GM19438 (cell line): ENCODE results near the gene ISM1.
A peak's percentile ranks its signal among the peaks of the same experiment; 100 is the strongest.
"Not testable (repeated sequence)": the region's sequence is repeated elsewhere in the genome, so short reads cannot be mapped to it uniquely, and the experiment has no call there.

Experiments used
- ATAC-seq: cut with Tn5 transposase; IDR thresholded peaks from one replicate; pipeline ENCODE4 v1.9.1; 2021; ENCODE audit warnings: low read depth; ENCODE audit not compliant: unreplicated experiment

Gene ISM1

GRCh38 chr20:13221313-13221672 is 219 bp downstream of the ISM1 start:
- peak; percentile 14 for ATAC-seq

GRCh38 chr20:13221673-13222318 is 722 bp downstream of the ISM1 start:
- peak; percentile 72 for ATAC-seq

DNA sequence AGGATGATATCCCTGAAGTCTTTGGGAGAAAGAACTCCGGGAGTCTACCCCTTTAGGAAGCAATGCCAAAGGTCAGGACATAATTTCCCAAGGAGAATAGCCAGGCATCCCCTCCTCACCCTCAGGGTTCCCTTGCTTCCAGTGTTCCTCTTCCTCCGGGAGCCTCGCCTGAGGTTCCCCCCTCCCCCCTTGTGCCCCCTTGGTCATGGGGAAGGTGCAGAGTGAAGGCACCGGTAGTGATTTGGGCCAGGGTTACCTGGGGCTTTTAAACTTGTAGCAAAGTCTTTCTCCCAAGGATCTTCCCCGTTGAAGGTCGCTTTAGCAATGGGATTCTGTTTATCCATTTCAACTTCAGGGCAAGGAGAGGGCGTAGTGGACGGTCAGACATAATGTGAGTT is 1.2 kb downstream of the ISM1 start:
- ATAC-seq = no peak

- no peak for ATAC-seq
These were observed 2.9 kb downstream of the ISM1 start for GRCh38 chr20:13223736-13224520.

- no peak for ATAC-seq
These were observed 5.3 kb downstream of the ISM1 start for GRCh38 chr20:13226367-13226766.

GRCh38 chr20:13228771-13229170 is 7.7 kb downstream of the ISM1 start:
- no peak for ATAC-seq

DNA sequence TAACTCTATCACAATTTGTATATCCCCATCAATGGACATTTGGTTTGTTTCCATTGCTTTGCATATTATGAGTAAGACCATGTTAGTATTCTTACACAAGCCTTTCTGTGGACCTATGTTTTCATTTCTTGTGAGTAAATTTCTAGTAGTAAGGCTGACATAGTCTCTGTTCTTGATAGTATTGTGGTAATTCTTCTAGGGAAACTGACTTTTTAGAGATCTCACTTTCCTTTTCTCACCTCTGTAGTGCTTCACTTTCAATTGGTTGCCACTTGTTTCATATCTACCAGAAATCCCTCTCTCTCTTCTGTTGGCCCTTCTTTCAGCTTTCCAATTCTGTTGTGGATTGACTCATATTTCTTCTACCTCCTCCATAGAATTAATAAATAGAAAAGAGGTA is 8.5 kb downstream of the ISM1 start:
- peak; percentile 73 for ATAC-seq

- no peak for ATAC-seq
These were observed 10.1 kb downstream of the ISM1 start for GRCh38 chr20:13231031-13231752.

- no peak for ATAC-seq
These were observed 11.9 kb downstream of the ISM1 start for GRCh38 chr20:13232999-13233398.

DNA sequence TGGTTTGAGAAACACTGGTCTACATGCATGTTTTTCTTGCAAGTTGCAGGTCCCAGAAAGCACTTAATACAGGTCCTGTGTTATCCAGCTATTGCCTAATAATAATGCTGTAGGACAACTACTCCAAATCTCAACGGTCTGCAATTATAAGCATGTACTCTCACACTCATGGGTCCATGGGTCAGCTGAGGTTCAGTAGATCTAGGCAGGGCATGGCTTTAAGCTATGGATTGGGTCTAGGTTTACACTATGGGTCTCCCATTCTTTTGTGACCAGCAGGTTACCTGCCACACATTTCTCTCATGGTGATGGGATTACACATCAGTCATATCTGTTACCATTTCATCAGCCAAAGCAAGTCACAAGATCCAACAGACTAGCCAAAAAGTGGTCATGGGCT is 13.9 kb downstream of the ISM1 start:
- no peak for ATAC-seq

DNA sequence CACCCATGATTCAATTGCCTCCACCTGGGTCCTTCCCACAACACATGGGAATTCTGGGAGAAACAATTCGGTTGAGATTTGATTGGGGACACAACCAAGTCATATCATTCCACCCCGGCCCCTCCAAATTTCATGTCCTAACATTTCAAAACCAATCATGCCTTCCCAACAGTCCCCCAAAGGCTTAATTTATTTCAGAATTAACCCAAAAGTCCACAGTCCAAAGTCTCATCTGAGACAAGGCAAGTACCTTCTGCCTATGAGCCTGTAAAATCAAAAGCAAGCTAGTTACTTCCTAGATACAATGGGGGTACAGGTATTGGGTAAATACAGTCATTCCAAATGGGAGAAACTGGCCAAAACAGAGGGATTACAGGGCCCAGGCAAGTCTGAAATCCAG is 15.3 kb downstream of the ISM1 start:
- ATAC-seq = not testable (repeated sequence)

- no peak for ATAC-seq
These were observed 16.1 kb downstream of the ISM1 start for GRCh38 chr20:13236990-13237720.

DNA sequence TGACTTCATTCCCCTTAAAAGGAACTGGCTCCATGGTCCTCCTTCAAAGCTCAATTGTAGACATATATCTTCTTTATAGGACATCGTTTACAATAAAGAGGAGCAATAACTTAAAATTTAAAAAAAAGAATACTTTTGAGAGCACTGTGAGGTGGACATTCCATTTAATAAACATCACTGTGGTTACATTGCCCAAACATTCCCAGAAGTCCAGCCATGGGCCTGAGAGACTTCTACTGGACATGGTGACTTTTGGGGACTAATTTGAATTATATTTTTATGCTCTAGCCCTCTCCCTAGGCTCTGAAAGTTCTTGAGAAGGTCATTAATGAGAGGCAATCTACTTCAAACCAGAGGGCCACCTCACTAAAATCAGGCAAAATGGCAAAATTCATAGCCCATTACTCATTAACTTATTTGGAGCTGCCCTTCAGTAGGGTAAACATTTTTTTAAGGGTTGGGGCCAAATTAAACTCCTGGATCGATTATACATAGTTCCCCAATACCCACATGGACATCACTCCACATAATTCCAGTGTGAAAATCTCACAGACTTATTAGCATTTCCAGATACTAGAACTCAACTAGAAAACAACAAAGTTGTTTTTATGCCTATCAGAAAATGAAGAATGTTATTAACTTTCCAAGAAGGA is 17.1 kb downstream of the ISM1 start:
- no peak for ATAC-seq

GRCh38 chr20:13243826-13244376 is 22.8 kb downstream of the ISM1 start:
- ATAC-seq = no peak

DNA sequence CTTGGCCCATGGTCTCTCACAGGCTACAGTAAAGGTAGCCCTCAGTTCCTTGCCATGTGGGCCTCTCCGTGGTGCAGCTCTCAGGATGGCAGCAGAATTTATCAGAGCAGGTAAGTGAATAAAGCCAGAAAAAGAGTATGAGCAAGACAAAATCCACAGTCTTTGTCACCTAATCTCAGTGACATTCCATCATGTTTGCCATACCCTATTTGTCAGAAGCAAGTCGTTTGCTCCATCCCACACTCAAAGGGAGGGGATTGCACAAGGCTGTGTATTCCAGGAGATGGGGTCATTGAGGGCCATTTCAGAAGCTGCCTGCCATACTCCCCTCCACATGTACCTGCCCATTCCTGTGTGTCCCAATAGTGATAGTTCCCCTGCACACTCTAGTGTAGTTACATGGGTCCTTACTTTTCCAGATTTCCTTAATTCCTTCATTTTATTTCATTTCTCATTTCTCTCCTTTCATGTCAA is 24.2 kb downstream of the ISM1 start:
- no peak for ATAC-seq

- no peak for ATAC-seq
These were observed 28.2 kb downstream of the ISM1 start for GRCh38 chr20:13249118-13249797.

GRCh38 chr20:13249798-13250170 is 28.7 kb downstream of the ISM1 start:
- ATAC-seq = no peak

GRCh38 chr20:13250251-13250650 is 29.2 kb downstream of the ISM1 start:
- ATAC-seq = no peak

DNA sequence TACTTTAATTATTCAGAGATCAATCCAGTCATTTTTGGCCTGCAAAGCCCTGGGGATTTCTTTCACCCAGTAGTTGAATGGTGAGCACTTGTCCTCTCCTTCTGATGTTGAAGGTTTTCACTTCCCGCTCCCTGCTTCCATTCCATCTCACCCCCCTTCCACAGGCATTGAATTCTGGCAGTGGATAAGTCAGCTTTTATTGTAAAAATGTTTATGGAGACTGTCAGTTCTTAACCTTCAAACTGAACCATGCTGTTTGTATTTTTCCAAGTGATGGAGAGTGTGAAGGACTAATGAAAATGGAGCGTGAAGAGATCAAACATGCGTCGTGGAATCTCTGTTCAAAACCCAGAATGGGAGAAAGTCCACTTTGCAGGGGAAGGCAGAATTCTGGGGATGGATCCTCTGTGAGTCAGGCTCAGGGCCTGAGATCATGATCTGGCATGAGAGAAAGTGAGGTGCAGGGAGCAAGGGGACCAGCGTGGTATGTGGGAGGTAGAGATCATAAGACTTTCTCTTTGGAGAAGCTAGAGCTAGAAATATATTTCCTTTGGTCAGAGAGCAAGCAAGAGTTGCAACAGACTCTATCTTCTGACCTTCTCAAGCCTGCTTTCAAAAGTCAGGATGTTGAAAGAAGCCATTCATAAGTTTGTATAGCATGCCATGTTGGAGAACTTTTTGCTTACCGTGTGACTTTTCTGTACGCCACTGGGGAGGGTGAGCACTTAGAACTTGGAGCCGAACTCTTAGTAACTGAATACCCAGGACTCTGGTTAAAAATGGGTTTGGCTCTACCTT is 30.2 kb downstream of the ISM1 start:
- ATAC-seq = no peak
